Measurements from ENCODE around the gene LARGE1. TPM values are rescaled to one million over a fixed set of nuclear protein-coding genes. Genes with fewer than 3 reads are reported as not detected.

The LARGE1 gene
- total RNA-seq, 4 donors from 2014 or later: 78.1 to 156 (median 104) TPM

GRCh38 chr22:33886696-33887095 is 33.6 kb downstream of the LARGE1 start:
- TF ChIP-seq, protein P1, sequence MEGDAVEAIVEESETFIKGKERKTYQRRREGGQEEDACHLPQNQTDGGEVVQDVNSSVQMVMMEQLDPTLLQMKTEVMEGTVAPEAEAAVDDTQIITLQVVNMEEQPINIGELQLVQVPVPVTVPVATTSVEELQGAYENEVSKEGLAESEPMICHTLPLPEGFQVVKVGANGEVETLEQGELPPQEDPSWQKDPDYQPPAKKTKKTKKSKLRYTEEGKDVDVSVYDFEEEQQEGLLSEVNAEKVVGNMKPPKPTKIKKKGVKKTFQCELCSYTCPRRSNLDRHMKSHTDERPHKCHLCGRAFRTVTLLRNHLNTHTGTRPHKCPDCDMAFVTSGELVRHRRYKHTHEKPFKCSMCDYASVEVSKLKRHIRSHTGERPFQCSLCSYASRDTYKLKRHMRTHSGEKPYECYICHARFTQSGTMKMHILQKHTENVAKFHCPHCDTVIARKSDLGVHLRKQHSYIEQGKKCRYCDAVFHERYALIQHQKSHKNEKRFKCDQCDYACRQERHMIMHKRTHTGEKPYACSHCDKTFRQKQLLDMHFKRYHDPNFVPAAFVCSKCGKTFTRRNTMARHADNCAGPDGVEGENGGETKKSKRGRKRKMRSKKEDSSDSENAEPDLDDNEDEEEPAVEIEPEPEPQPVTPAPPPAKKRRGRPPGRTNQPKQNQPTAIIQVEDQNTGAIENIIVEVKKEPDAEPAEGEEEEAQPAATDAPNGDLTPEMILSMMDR (IDR thresholded peaks at IDR 0.05): no peak
- no peak for TF ChIP-seq POLR2A (IDR thresholded peaks at IDR 0.05)
- Histone ChIP-seq H3K4me3 (no peak overlapping the region), H3K27ac (no peak overlapping the region), H3K27me3 (no peaks in the 10 kb centered on the region), H3K4me1 (no peaks in the 10 kb centered on the region), H3K36me3 (no peaks in the 10 kb centered on the region), H3K9me3 (no peaks in the 10 kb centered on the region)
- DNase-seq: no peak

GRCh38 chr22:33884829-33885228 is 35.4 kb downstream of the LARGE1 start:
- no peak overlapping the region for H3K27ac ChIP-seq
- H3K9me3 ChIP-seq: no peaks in the 10 kb centered on the region
- no peaks in the 10 kb centered on the region for H3K27me3 ChIP-seq
- no peak overlapping the region for H3K4me3 ChIP-seq
- no peaks in the 10 kb centered on the region for H3K4me1 ChIP-seq
- DNase-seq: no peak
- TF ChIP-seq, protein P1 (IDR thresholded peaks at IDR 0.05): no peak
- no peak for TF ChIP-seq POLR2A (IDR thresholded peaks at IDR 0.05)
- no peaks in the 10 kb centered on the region for H3K36me3 ChIP-seq

GRCh38 chr22:33883961-33884808 is 36.1 kb downstream of the LARGE1 start:
- TF ChIP-seq POLR2A (IDR thresholded peaks at IDR 0.05): no peak
- TF ChIP-seq, protein P1 (IDR thresholded peaks at IDR 0.05): no peak
- Histone ChIP-seq H3K36me3 (no peaks in the 10 kb centered on the region), H3K27me3 (no peaks in the 10 kb centered on the region), H3K4me3 (no peak overlapping the region), H3K9me3 (no peaks in the 10 kb centered on the region), H3K4me1 (no peaks in the 10 kb centered on the region), H3K27ac (no peak overlapping the region)
- DNase-seq: no peak

GRCh38 chr22:33883561-33883960 is 36.7 kb downstream of the LARGE1 start:
- H3K4me3 ChIP-seq: no peak overlapping the region
- H3K4me1 ChIP-seq: no peaks in the 10 kb centered on the region
- H3K27ac ChIP-seq: no peak overlapping the region
- no peaks in the 10 kb centered on the region for H3K27me3 ChIP-seq
- no peak for TF ChIP-seq POLR2A (IDR thresholded peaks at IDR 0.05)
- TF ChIP-seq, protein P1 (IDR thresholded peaks at IDR 0.05): no peak
- no peaks in the 10 kb centered on the region for H3K9me3 ChIP-seq
- no peak for DNase-seq
- no peaks in the 10 kb centered on the region for H3K36me3 ChIP-seq

DNA sequence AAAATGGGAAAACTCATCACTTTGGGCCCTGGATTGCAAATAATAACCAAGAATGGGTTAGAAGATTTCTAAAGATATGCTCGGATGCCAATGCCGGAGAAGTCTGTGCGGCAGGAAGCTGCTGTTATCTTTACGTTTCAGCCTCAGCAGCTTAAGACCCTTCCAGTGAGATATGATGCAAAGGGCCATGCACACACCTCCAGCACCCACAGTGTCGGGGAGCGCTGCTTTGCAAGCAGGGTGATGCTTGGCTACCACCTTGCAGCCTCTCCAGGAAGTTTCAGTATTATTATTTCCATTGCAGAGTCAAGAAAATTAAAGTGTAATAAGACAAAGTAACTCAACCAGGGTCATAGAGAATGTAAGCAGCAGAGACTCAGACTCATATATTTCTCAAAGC is 37.3 kb downstream of the LARGE1 start:
- Histone ChIP-seq H3K4me1 (no peaks in the 10 kb centered on the region), H3K36me3 (no peaks in the 10 kb centered on the region), H3K27me3 (no peaks in the 10 kb centered on the region), H3K27ac (no peak overlapping the region), H3K4me3 (no peak overlapping the region), H3K9me3 (no peaks in the 10 kb centered on the region)
- TF ChIP-seq, protein P1 (IDR thresholded peaks at IDR 0.05): no peak
- no peak for TF ChIP-seq POLR2A (IDR thresholded peaks at IDR 0.05)
- no peak for DNase-seq

All from Peyer's patch (tissue), 4 donors.